Caco-2 (cell line): ENCODE measurements around the gene SMAD2. TPM values are rescaled to one million over a fixed set of nuclear protein-coding genes. Genes with fewer than 3 reads are reported as not detected.

Experiments used
- BruUV-seq: library from RNA; stranded (reverse); fragments of 400-500 nt; replicated peaks from 2 replicates; lab custom pipeline; 2021; lab: Mats Ljungman, UMichigan
- CTCF ChIA-PET: fragments of 300-600 bp; sonication (Branson Sonifier 250); formaldehyde crosslinking; loops from one replicate; lab custom pipeline; 2022; ENCODE audit warnings: antibody characterized with exemption; lab: Charles Lee
- POLR2A ChIA-PET: fragments of 300-600 bp; sonication (Branson Sonifier 250); formaldehyde crosslinking; loops from one replicate; lab custom pipeline; 2022; ENCODE audit warnings: antibody characterized with exemption; lab: Charles Lee
- DNase-seq, 2 experiments: peaks; one replicate each; pipeline versions ENCODE4 v3.0.0 to v3.0.0-alpha.2; 2020 to 2022
- H3K27me3 ChIP-seq: replicated peaks from 2 replicates; pipeline ENCODE4 v1.6.0; 2011; ENCODE audit warnings: low read length; ENCODE audit not compliant: control insufficient read depth, insufficient read depth
- H3K36me3 ChIP-seq: 2 replicates; pipeline ENCODE4 v1.5.1; 2011; ENCODE audit warnings: low read length; ENCODE audit not compliant: control insufficient read depth, insufficient read depth
- H3K4me1 ChIP-seq: fragments of 250-450 bp; sonication (Bioruptor Pico); 2 replicates; pipeline ENCODE4 v1.5.1; 2020; ENCODE audit warnings: mild to moderate bottlenecking
- H3K4me3 ChIP-seq: 2 replicates; pipeline ENCODE4 v1.5.1; 2011; ENCODE audit warnings: low read depth, mild to moderate bottlenecking, control low read depth, low read length
- H3K9me3 ChIP-seq: fragments of 250-450 bp; sonication (Bioruptor Pico); 2 replicates; pipeline ENCODE4 v1.5.1; 2020; ENCODE audit warnings: mild to moderate bottlenecking, moderate library complexity
- H3K27ac Mint-ChIP-seq: one replicate; pipeline ENCODE4 v1.8.0; 2022; ENCODE audit warnings: mixed read lengths; ENCODE audit not compliant: unreplicated experiment
- H3K27me3 Mint-ChIP-seq: one replicate; pipeline ENCODE4 v1.8.0; 2022; ENCODE audit warnings: mixed read lengths; ENCODE audit not compliant: insufficient read depth, unreplicated experiment
- H3K36me3 Mint-ChIP-seq: one replicate; pipeline ENCODE4 v1.8.0; 2022; ENCODE audit warnings: mild to moderate bottlenecking, mixed read lengths; ENCODE audit not compliant: insufficient read depth, unreplicated experiment
- H3K4me1 Mint-ChIP-seq: one replicate; pipeline ENCODE4 v1.8.0; 2022; ENCODE audit warnings: low read depth, mixed read lengths; ENCODE audit not compliant: unreplicated experiment
- H3K4me3 Mint-ChIP-seq: one replicate; pipeline ENCODE4 v1.8.0; 2022; ENCODE audit warnings: mild to moderate bottlenecking, moderate library complexity, mixed read lengths; ENCODE audit not compliant: unreplicated experiment
- H3K9me3 Mint-ChIP-seq: one replicate; pipeline ENCODE4 v1.8.0; 2022; ENCODE audit warnings: mixed read lengths; ENCODE audit not compliant: unreplicated experiment
- intact Hi-C: fragments of 100-400 bp; cut with micrococcal nuclease; formaldehyde crosslinking; loops from one replicate; pipeline ENCODE4 v1.10.0; 2022; ENCODE audit not compliant: unreplicated experiment
- total RNA-seq: library from RNA; stranded (reverse); gene quantifications from 2 replicates; pipeline ENCODE4 v1.2.3, GENCODE V29; 2022
- TF ChIP-seq, protein P1 (sequence below), 2 experiments: fragments of 200-600 bp in 1 of 2; IDR thresholded peaks; 1 replicate in 1 of 2; 2 replicates in 1 of 2; pipeline versions ENCODE4 v1.5.1 to v1.8.0; 2011 to 2022; ENCODE audit warnings: antibody characterized with exemption in 1 of 2, control low read depth in 1 of 2, inconsistent platforms in 1 of 2, low read depth in 1 of 2, low read length in 1 of 2, mild to moderate bottlenecking in 1 of 2, moderate library complexity in 1 of 2; ENCODE audit not compliant: insufficient read depth in 1 of 2, severe bottlenecking in 1 of 2, unreplicated experiment in 1 of 2

The SMAD2 gene
- total RNA-seq, 1 experiment from 2014 or later: 53.5 TPM

DNA sequence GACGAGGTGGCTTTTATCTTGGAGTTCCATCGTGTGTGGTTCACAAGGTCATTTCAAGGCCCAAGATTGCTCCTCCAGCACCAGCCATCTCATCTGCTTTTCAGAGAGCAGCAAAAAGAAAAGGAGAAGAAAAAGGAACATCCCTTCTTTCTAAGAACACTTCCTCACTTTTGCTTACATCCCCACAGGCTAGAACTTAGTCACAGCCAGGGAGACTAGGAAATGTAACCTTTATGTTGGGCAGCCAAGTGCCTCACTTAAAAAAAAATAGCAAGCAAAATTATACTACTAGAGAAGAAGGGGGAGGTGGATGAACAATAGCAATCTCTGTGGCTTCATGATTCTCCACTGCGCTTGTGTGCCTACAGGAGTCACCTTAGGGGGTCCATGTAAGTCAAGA, 141.8 kb downstream of the SMAD2 start:
- H3K9me3 ChIP-seq: no peaks in the 10 kb centered on the region
- no peaks in the 10 kb centered on the region for H3K4me1 ChIP-seq
- H3K27me3 ChIP-seq: no peaks in the 10 kb centered on the region
- no peak overlapping the region for H3K4me3 ChIP-seq
- no peaks in the 10 kb centered on the region for H3K9me3 Mint-ChIP-seq
- H3K36me3 ChIP-seq: no peaks in the 10 kb centered on the region
- TF ChIP-seq, protein P1, sequence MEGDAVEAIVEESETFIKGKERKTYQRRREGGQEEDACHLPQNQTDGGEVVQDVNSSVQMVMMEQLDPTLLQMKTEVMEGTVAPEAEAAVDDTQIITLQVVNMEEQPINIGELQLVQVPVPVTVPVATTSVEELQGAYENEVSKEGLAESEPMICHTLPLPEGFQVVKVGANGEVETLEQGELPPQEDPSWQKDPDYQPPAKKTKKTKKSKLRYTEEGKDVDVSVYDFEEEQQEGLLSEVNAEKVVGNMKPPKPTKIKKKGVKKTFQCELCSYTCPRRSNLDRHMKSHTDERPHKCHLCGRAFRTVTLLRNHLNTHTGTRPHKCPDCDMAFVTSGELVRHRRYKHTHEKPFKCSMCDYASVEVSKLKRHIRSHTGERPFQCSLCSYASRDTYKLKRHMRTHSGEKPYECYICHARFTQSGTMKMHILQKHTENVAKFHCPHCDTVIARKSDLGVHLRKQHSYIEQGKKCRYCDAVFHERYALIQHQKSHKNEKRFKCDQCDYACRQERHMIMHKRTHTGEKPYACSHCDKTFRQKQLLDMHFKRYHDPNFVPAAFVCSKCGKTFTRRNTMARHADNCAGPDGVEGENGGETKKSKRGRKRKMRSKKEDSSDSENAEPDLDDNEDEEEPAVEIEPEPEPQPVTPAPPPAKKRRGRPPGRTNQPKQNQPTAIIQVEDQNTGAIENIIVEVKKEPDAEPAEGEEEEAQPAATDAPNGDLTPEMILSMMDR (IDR thresholded peaks at IDR 0.05; ENCODE audit: insufficient read depth in 1 of 2, low read depth in 1 of 2, low read length in 1 of 2, severe bottlenecking in 1 of 2, unreplicated experiment in 1 of 2): no peak
- no TSS peak for BruUV-seq
- H3K36me3 Mint-ChIP-seq: no peaks in the 10 kb centered on the region
- H3K4me3 Mint-ChIP-seq: no peak overlapping the region
- ChIA-PET POLR2A (no interaction called here), CTCF (interaction anchor here (0.6 kb wide), 1 partner anchor 14 kb away, joined by 4 read pairs; no protein-coding TSS in a partner anchor)
- no peak for DNase-seq
- no peak overlapping the region for H3K27ac Mint-ChIP-seq
- intact Hi-C loops: no loop called here
- no peaks in the 10 kb centered on the region for H3K4me1 Mint-ChIP-seq
- peaks cover 1% of the 10 kb centered on the region for H3K27me3 Mint-ChIP-seq

GRCh38 chr18:47781561-47781960, 148.9 kb downstream of the SMAD2 start:
- no peak overlapping the region for H3K4me3 Mint-ChIP-seq
- no peak overlapping the region for H3K27ac Mint-ChIP-seq
- intact Hi-C loops: no loop called here
- CTCF ChIA-PET: no interaction called here
- no peaks in the 10 kb centered on the region for H3K4me1 ChIP-seq
- H3K9me3 ChIP-seq: no peaks in the 10 kb centered on the region
- no peaks in the 10 kb centered on the region for H3K36me3 ChIP-seq
- H3K4me1 Mint-ChIP-seq: no peaks in the 10 kb centered on the region
- no TSS peak for BruUV-seq
- DNase-seq: no peak
- H3K4me3 ChIP-seq: no peak overlapping the region
- H3K27me3 Mint-ChIP-seq: no peaks in the 10 kb centered on the region
- no peaks in the 10 kb centered on the region for H3K9me3 Mint-ChIP-seq
- TF ChIP-seq, protein P1 (IDR thresholded peaks at IDR 0.05; ENCODE audit: insufficient read depth in 1 of 2, low read depth in 1 of 2, low read length in 1 of 2, severe bottlenecking in 1 of 2, unreplicated experiment in 1 of 2): no peak
- no peaks in the 10 kb centered on the region for H3K36me3 Mint-ChIP-seq
- POLR2A ChIA-PET: no interaction called here
- no peaks in the 10 kb centered on the region for H3K27me3 ChIP-seq

DNA sequence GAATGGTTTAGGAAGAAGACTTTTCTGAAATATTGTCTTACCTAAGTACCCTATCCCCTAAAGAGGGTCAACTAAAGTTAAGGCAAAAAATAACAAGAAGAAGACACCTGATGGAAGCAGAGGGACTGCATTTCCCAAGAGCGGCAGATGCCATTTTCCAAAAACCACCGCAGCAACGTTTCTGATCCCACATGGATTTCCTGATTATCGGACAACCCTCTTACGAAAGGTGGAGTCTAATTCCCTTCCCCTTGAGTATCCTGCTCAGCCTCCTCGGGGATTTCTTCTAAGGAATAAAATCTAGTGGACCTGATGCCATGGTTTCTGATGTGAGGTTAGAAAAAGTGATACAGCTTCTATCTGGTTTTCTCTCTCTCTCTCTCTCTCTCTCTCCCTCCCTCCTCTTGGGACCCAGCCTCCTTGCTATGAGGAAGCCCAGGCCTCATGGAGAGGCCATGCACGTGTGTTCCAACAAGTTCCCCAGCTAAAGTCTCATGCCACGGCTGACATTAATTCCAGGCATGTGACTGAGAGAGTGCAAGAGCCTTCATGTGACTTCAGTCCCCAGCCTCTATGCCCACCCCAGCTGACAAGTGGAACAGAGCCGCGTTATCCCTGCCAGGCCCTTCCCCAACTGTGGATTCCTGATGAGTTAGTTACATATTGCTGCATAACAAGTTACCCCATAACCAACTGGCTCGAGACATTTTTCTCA, 150.3 kb downstream of the SMAD2 start:
- H3K4me3 ChIP-seq: no peak overlapping the region
- BruUV-seq: no TSS peak
- H3K36me3 ChIP-seq: no peaks in the 10 kb centered on the region
- Mint-ChIP-seq H3K27ac (no peak overlapping the region), H3K27me3 (peaks cover 4% of the 10 kb centered on the region), H3K4me3 (no peak overlapping the region), H3K4me1 (no peaks in the 10 kb centered on the region), H3K36me3 (no peaks in the 10 kb centered on the region), H3K9me3 (no peaks in the 10 kb centered on the region)
- H3K9me3 ChIP-seq: no peaks in the 10 kb centered on the region
- CTCF ChIA-PET: no interaction called here
- no peak for DNase-seq
- H3K27me3 ChIP-seq: no peaks in the 10 kb centered on the region
- intact Hi-C loops: no loop called here
- TF ChIP-seq, protein P1 (IDR thresholded peaks at IDR 0.05; ENCODE audit: insufficient read depth in 1 of 2, low read depth in 1 of 2, low read length in 1 of 2, severe bottlenecking in 1 of 2, unreplicated experiment in 1 of 2): no peak
- POLR2A ChIA-PET: no interaction called here
- no peaks in the 10 kb centered on the region for H3K4me1 ChIP-seq
